SK-N-SH (cell line): ENCODE measurements around the gene CAMK2N2.
A peak's percentile ranks its signal among the peaks of the same experiment; 100 is the strongest.

Experiments used
- EP300 ChIP-seq, 2 experiments: IDR thresholded peaks; 2 replicates each; pipeline versions ENCODE4 v1.4.0 to v1.6.1; 2012; ENCODE audit warnings: borderline replicate concordance in 1 of 2, low read depth in 1 of 2, low read length in 1 of 2
- GABPA ChIP-seq: IDR thresholded peaks from 2 replicates; pipeline ENCODE4 v1.4.0; 2012; ENCODE audit warnings: low read depth, mild to moderate bottlenecking
- GATA2 ChIP-seq: sonication (generic); formaldehyde crosslinking; IDR thresholded peaks from 2 replicates; pipeline ENCODE4 v1.5.0; 2020; ENCODE audit warnings: mild to moderate bottlenecking, missing genetic modification reagents
- NFIC ChIP-seq: IDR thresholded peaks from 2 replicates; pipeline ENCODE4 v1.4.0; 2012; ENCODE audit warnings: borderline replicate concordance
- NRF1 ChIP-seq: IDR thresholded peaks from 2 replicates; pipeline ENCODE4 v1.6.1; 2012; ENCODE audit warnings: low read depth, mild to moderate bottlenecking, low read length
- POLR2AphosphoS5 ChIP-seq: IDR thresholded peaks from 2 replicates; pipeline ENCODE4 v1.6.1; 2012; ENCODE audit warnings: low read depth, low read length
- RFX5 ChIP-seq: IDR thresholded peaks from 2 replicates; pipeline ENCODE4 v1.6.1; 2012; ENCODE audit warnings: mild to moderate bottlenecking, improper control_type of control experiment, low read length
- SMC3 ChIP-seq: IDR thresholded peaks from 2 replicates; pipeline ENCODE4 v1.6.1; 2012; ENCODE audit warnings: low read depth, low read length, improper control_type of control experiment
- YY1 ChIP-seq: IDR thresholded peaks from 2 replicates; pipeline ENCODE4 v1.4.0; 2012; ENCODE audit warnings: low read depth, mild to moderate bottlenecking
- TF ChIP-seq, protein P1 (sequence below): fragments of 150-350 bp; IDR thresholded peaks from 2 replicates; pipeline ENCODE4 v1.6.1; 2017; ENCODE audit warnings: antibody characterized with exemption, low read length, low read depth, borderline replicate concordance
- TF ChIP-seq, protein P2 (sequence below): IDR thresholded peaks from 2 replicates; pipeline ENCODE4 v1.4.0; 2012; ENCODE audit warnings: low read depth
- TF ChIP-seq, protein P3 (sequence below): fragments of 200-600 bp; sonication (generic); IDR thresholded peaks from 2 replicates; pipeline ENCODE4 v1.6.1; 2017; ENCODE audit warnings: antibody characterized with exemption, mild to moderate bottlenecking, moderate library complexity

DNA sequence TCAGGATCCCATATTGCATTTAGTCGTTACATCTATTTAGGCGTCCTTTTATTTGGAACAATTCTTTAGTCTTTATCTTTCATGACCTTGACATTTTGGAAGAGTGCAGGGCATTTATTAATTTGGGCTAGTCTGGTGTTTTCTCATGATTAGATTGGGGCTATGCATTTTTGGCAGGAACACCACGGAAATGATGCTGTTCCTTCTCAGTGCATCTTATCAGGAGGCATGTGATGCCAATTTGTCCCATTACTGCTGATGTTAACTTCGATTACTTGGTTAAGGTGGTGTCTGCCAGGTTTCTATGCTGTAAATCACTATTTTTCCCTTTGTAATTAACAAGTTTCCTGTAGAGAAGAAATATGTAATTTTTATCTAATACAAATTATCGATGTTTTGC is 50.1 kb downstream of the CAMK2N2 start:
- TF ChIP-seq NRF1 = no peak
- TF ChIP-seq YY1 = no peak
- no peak; the same call in 1 of the 2 replicates for TF ChIP-seq RFX5
- TF ChIP-seq, protein P1, sequence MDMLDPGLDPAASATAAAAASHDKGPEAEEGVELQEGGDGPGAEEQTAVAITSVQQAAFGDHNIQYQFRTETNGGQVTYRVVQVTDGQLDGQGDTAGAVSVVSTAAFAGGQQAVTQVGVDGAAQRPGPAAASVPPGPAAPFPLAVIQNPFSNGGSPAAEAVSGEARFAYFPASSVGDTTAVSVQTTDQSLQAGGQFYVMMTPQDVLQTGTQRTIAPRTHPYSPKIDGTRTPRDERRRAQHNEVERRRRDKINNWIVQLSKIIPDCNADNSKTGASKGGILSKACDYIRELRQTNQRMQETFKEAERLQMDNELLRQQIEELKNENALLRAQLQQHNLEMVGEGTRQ = no peak
- TF ChIP-seq GATA2 (CRISPR knock-in tag) = peak; percentile 100
- TF ChIP-seq, protein P2, sequence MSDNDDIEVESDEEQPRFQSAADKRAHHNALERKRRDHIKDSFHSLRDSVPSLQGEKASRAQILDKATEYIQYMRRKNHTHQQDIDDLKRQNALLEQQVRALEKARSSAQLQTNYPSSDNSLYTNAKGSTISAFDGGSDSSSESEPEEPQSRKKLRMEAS = no peak
- TF ChIP-seq, protein P3, sequence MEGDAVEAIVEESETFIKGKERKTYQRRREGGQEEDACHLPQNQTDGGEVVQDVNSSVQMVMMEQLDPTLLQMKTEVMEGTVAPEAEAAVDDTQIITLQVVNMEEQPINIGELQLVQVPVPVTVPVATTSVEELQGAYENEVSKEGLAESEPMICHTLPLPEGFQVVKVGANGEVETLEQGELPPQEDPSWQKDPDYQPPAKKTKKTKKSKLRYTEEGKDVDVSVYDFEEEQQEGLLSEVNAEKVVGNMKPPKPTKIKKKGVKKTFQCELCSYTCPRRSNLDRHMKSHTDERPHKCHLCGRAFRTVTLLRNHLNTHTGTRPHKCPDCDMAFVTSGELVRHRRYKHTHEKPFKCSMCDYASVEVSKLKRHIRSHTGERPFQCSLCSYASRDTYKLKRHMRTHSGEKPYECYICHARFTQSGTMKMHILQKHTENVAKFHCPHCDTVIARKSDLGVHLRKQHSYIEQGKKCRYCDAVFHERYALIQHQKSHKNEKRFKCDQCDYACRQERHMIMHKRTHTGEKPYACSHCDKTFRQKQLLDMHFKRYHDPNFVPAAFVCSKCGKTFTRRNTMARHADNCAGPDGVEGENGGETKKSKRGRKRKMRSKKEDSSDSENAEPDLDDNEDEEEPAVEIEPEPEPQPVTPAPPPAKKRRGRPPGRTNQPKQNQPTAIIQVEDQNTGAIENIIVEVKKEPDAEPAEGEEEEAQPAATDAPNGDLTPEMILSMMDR = no peak
- TF ChIP-seq POLR2AphosphoS5 = peak; percentile 54; the same call in 1 of the 2 replicates
- TF ChIP-seq NFIC = peak; percentile 68
- TF ChIP-seq EP300 (IDR thresholded peaks at IDR 0.05; ENCODE audit: borderline replicate concordance in 1 of 2, low read depth in 1 of 2, low read length in 1 of 2) = peak in 1 of 2 experiments; percentile 99; a peak in 2 of 4 replicates
- no peak for TF ChIP-seq GABPA
- TF ChIP-seq SMC3 = no peak
